Astrocyte (in vitro differentiated cells and primary cell): ENCODE data around the gene LMTK2.

Experiments used
- CTCF ChIP-seq: IDR thresholded peaks from 2 replicates; pipeline ENCODE4 v1.5.1; 2011; ENCODE audit warnings: low read depth, mild to moderate bottlenecking, inconsistent platforms, low read length, moderate library complexity; ENCODE audit not compliant: insufficient read depth
- EZH2 ChIP-seq: IDR thresholded peaks from 2 replicates; pipeline ENCODE4 v1.6.1; 2012; ENCODE audit warnings: mild to moderate bottlenecking, low read length, inconsistent platforms; ENCODE audit not compliant: insufficient read depth

- no peak for TF ChIP-seq CTCF
- no peak for TF ChIP-seq EZH2
Observed at GRCh38 chr7:98212532-98213041, 105.9 kb downstream of the LMTK2 start.
